Stimulated activated naive B cell treated with anti-CD40 and anti-IgM and Interleukin-4, amounts not matched to agents 10 μg/mL and 1 μg/mL and 100 μg/mL, for 72 hours (primary cell): Measurements from ENCODE around the gene ZNF736.
"Not testable (repeated sequence)": the region's sequence is repeated elsewhere in the genome, so short reads cannot be mapped to it uniquely, and the experiment has no call there.

Source experiments
- ATAC-seq, 2 donors: fragments of 150-1000 bp; cut with Tn5 transposase; replicated peaks; 2 replicates each; pipeline ENCODE4 v1.10.0; 2021; ENCODE audit warnings: moderate library complexity in 1 of 2
- DNase-seq: peaks from one replicate; pipeline ENCODE4 v3.0.0; 2021
- H3K27ac Mint-ChIP-seq: one replicate; pipeline ENCODE4 v1.8.0; 2022; ENCODE audit warnings: mild to moderate bottlenecking, mixed read lengths
- H3K27me3 Mint-ChIP-seq, 2 donors: one replicate each; pipeline ENCODE4 v1.8.0; 2022; ENCODE audit warnings: mixed read lengths in 2 of 2
- H3K36me3 Mint-ChIP-seq, 2 donors: one replicate each; pipeline ENCODE4 v1.8.0; 2022; ENCODE audit warnings: mixed read lengths in 2 of 2, mild to moderate bottlenecking in 1 of 2
- H3K4me1 Mint-ChIP-seq, 2 donors: one replicate each; pipeline ENCODE4 v1.8.0; 2022; ENCODE audit warnings: mixed read lengths in 2 of 2, mild to moderate bottlenecking in 1 of 2
- H3K4me3 Mint-ChIP-seq, 2 donors: one replicate each; pipeline ENCODE4 v1.8.0; 2022; ENCODE audit warnings: mild to moderate bottlenecking in 2 of 2, mixed read lengths in 2 of 2, moderate library complexity in 1 of 2
- H3K9me3 Mint-ChIP-seq, 2 donors: one replicate each; pipeline ENCODE4 v1.8.0; 2022; ENCODE audit warnings: mixed read lengths in 2 of 2, mild to moderate bottlenecking in 1 of 2

Gene ZNF736

DNA sequence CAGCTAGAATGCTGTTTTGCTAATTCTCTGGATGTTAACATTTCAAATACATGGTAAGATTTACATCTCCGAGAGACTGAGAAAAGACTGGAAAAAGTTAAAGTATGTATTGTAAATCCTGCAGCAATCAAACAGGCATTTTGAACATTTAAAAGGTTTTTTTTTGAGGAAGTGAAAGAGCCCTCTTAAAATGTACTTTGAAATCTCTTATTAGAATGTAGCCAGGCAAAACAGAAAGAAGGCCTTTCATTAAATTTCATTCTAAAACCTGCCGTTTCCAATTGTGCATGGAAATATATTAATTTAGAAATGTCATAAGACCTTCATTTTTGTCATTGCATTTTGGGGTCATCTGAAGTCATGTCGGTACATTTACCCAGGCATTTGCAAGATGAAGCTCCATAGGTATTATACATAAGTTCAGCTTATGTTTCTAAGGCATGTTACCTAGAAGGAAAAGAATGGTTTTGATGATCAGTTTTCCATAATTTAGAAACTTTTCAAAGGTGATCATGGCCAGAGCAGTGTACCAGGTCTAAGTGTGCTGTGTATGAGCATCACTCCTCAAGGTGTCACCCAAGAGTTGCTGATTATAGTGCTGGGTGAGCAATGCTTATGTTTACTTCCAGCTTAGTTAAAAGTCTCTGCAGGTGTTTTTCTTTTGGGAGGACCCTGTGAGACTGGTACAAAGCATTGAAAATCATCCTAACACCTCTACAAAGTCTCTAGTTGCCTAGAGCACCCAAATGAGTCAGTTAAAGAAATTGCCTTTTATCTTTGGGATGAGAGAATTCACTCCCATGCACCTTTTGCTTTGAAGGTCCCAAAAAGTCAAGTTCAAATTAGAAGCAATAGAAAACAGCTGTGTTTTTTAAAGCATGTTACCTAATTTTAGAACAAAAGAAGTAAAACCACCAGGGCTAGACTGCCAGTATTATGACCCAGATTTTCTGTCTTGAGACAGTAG, 7.1 kb downstream of the ZNF736 start:
- peaks cover 21 to 29% of the 10 kb centered on the region in 2 donors for H3K4me1 Mint-ChIP-seq
- H3K27ac Mint-ChIP-seq, result peak overlapping the region; percentile 69
- no peaks in the 10 kb centered on the region for H3K27me3 Mint-ChIP-seq
- ATAC-seq (peak; percentile 88 to 91), DNase-seq (no peak)
- peak overlapping the region in 1 of 2 donors; percentile 47 for H3K4me3 Mint-ChIP-seq
- H3K9me3 Mint-ChIP-seq, result peaks cover 0 to 4% of the 10 kb centered on the region in 2 donors
- peaks cover 26 to 37% of the 10 kb centered on the region in 2 donors for H3K36me3 Mint-ChIP-seq

DNA sequence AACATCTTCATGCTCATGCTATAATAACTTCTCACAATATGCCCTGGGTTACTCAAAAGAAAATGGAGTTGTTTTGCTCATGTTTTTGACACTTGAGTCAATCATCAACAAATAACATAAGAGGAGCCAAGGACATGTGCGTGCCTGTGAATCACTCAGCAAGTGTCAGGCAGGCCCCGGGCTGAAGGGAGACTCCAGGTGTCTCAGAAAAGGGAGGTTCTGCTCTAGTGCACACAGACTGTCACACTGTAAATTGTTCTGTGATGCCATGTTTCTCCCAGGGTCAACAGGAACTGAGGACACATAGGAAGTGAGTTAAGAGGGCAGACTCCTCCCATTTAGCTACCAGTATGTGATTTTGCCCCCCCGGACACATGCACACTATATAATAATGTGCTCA, 10.4 kb downstream of the ZNF736 start:
- not testable (repeated sequence) for H3K27me3 Mint-ChIP-seq, DNase-seq, H3K27ac Mint-ChIP-seq, H3K4me3 Mint-ChIP-seq
- peaks cover 11 to 25% of the 10 kb centered on the region in 2 donors for H3K4me1 Mint-ChIP-seq
- H3K9me3 Mint-ChIP-seq, result peaks cover 10 to 13% of the 10 kb centered on the region in 2 donors
- peak; percentile 36 to 41 for ATAC-seq
- peaks cover 46 to 61% of the 10 kb centered on the region in 2 donors for H3K36me3 Mint-ChIP-seq

DNA sequence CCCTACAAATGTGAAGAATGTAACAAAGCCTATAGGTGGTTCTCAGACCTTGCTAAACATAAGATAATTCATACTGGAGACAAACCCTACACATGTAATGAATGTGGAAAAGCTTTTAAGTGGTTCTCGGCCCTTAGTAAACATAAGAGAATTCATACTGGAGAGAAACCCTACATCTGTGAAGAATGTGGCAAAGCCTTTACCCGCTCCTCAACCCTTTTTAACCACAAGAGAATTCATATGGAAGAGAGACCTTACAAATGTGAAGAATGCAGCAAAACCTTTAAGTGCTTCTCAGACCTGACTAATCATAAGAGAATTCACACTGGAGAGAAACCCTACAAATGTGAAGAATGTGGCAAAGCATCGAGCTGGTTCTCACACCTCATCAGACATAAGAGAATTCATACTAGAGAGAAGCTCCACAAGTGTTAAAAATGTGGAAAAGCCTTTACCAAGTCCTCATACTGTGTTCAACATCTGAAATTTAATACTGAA, 35.0 kb downstream of the ZNF736 start:
- H3K4me3 Mint-ChIP-seq, H3K4me1 Mint-ChIP-seq, ATAC-seq, H3K27me3 Mint-ChIP-seq, DNase-seq, H3K27ac Mint-ChIP-seq: not testable (repeated sequence)
- peaks cover 80 to 82% of the 10 kb centered on the region in 2 donors for H3K36me3 Mint-ChIP-seq
- H3K9me3 Mint-ChIP-seq, result peaks cover 29 to 44% of the 10 kb centered on the region in 2 donors

DNA sequence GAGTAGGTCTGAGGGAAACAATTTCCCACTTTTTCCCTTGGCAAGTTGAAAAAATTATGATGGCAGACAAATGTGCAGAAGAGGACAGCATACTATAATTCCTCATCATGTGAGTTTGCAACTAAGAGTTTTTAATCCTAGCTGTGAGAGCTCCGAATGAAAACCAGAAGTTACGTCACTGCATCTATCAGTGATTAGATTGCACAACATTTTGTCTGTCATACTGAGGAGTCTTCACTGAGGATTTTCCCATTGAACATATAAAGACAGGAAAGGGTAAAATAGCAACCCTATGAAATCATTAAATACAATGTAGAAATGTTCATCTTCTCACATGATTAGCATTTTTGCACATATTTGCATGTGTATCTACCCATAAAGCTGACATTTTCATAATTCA, 45.8 kb downstream of the ZNF736 start:
- ATAC-seq, result no peak
- peaks cover 22% of the 10 kb centered on the region in 2 donors for H3K36me3 Mint-ChIP-seq
- no peak for DNase-seq
- peaks cover 32 to 43% of the 10 kb centered on the region in 2 donors for H3K9me3 Mint-ChIP-seq
- no peaks in the 10 kb centered on the region for H3K4me1 Mint-ChIP-seq
- no peak overlapping the region for H3K4me3 Mint-ChIP-seq
- H3K27ac Mint-ChIP-seq, result no peak overlapping the region
- no peaks in the 10 kb centered on the region for H3K27me3 Mint-ChIP-seq

DNA sequence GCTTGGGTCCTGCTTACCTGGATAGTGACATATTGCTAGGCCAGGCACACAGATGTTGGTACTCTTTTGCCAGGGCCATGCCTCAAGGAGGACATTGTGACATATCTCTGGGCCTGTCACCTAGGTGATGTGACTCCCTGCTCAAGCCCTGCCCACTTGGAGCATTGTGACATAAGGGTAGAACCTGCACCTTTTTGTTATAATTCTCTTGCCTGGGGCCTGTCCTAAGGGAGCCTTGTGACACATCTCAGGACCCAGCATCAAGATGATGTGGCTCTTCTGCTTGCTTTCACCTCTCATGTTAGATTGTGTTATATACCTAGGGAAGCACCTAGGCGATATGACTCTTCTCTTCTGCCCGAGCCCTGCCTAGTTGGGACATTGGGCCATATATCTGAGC, 57.4 kb downstream of the ZNF736 start:
- H3K27me3 Mint-ChIP-seq, result no peaks in the 10 kb centered on the region
- no peaks in the 10 kb centered on the region for H3K4me1 Mint-ChIP-seq
- H3K9me3 Mint-ChIP-seq, result peaks cover 36% of the 10 kb centered on the region in 2 donors
- no peak overlapping the region for H3K27ac Mint-ChIP-seq
- no peak for ATAC-seq
- no peak for DNase-seq
- H3K36me3 Mint-ChIP-seq, result peaks cover 9 to 13% of the 10 kb centered on the region in 2 donors
- no peak overlapping the region for H3K4me3 Mint-ChIP-seq

DNA sequence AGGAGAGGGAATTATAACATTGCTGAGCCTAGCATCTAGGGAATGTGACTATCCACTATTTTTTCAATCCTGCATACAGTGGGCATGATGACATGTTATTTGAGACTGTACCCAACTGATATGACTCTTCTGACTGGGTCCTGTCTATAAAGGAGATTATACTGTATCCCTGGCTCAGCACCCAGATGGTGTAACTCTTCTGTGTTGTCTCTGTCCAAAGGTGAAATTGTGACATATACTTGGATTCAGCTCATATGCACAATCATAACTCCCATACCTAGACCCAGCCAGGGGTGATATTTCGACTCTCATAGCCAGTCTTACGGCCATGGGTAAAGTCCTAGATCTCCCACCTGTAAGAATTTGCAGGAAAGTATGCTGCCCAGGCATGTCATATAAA, 59.3 kb downstream of the ZNF736 start:
- H3K4me1 Mint-ChIP-seq, result no peaks in the 10 kb centered on the region
- H3K36me3 Mint-ChIP-seq, result peaks cover 3 to 9% of the 10 kb centered on the region in 2 donors
- H3K27me3 Mint-ChIP-seq, result no peaks in the 10 kb centered on the region
- H3K9me3 Mint-ChIP-seq, result peaks cover 26 to 28% of the 10 kb centered on the region in 2 donors
- ATAC-seq (no peak), DNase-seq (no peak)
- no peak overlapping the region for H3K4me3 Mint-ChIP-seq
- no peak overlapping the region for H3K27ac Mint-ChIP-seq

DNA sequence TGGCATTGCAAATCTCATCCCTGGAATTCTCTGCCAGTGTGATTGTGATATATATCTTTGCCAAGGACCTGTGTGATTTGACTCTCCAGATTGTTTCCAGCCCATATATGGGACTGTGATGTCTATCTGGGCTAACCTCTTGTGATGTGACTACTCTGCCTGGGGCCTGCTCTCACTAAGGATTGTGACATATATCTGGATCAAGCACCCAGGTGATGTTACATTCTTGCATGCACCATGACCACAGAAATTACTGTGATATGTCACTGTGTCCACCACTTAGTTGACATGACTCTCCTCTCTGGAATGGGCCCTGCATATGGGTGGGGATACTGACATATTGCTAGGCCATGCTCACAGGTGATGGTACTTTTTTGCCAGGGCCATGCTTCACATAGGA, 86.6 kb downstream of the ZNF736 start:
- Mint-ChIP-seq H3K36me3 (no peaks in the 10 kb centered on the region), H3K27me3 (no peaks in the 10 kb centered on the region), H3K27ac (no peak overlapping the region), H3K9me3 (peaks cover 5 to 6% of the 10 kb centered on the region in 2 donors), H3K4me3 (no peak overlapping the region), H3K4me1 (no peaks in the 10 kb centered on the region)
- DNase-seq (no peak), ATAC-seq (no peak)
